Activated CD4-positive, alpha-beta T cell treated with anti-CD3 and anti-CD28 coated beads, Interleukin-2, amount 50 U/mL, for 24 hours (primary cell): ENCODE measurements around the gene PKN2.
A peak's percentile ranks its signal among the peaks of the same experiment; 100 is the strongest.

Experiments
- DNase-seq, 2 donors: peaks; one replicate each; pipeline ENCODE4 v3.0.0-alpha.2; 2020; ENCODE audit warnings: low read depth in 1 of 2, low spot score in 1 of 2

Gene PKN2

GRCh38 chr1:88731475-88732269, 47.6 kb downstream of the PKN2 start:
- no peak for DNase-seq

GRCh38 chr1:88735382-88735781, 51.3 kb downstream of the PKN2 start:
- no peak for DNase-seq

GRCh38 chr1:88735909-88736308, 51.8 kb downstream of the PKN2 start:
- no peak for DNase-seq

GRCh38 chr1:88736633-88737248, 52.7 kb downstream of the PKN2 start:
- DNase-seq, result peak in 1 of 2 donors; percentile 11

- DNase-seq, result no peak
Measured at GRCh38 chr1:88737338-88737927, 53.4 kb downstream of the PKN2 start.

GRCh38 chr1:88740784-88741183, 56.7 kb downstream of the PKN2 start:
- no peak for DNase-seq

GRCh38 chr1:88741413-88741812, 57.3 kb downstream of the PKN2 start:
- no peak for DNase-seq

GRCh38 chr1:88742531-88742930, 58.5 kb downstream of the PKN2 start:
- no peak for DNase-seq

- no peak for DNase-seq
Measured at GRCh38 chr1:88744142-88744541, 60.1 kb downstream of the PKN2 start.

- DNase-seq, result no peak
Measured at GRCh38 chr1:88746916-88747315, 62.8 kb downstream of the PKN2 start.

GRCh38 chr1:88751714-88752113, 67.6 kb downstream of the PKN2 start:
- no peak for DNase-seq

GRCh38 chr1:88753506-88753905, 69.4 kb downstream of the PKN2 start:
- no peak for DNase-seq

GRCh38 chr1:88763649-88764406, 79.8 kb downstream of the PKN2 start:
- no peak for DNase-seq

GRCh38 chr1:88768187-88768586, 84.1 kb downstream of the PKN2 start:
- DNase-seq, result no peak

GRCh38 chr1:88768816-88769215, 84.7 kb downstream of the PKN2 start:
- DNase-seq, result no peak

- DNase-seq, result no peak
Measured at GRCh38 chr1:88773540-88774150, 89.6 kb downstream of the PKN2 start.

GRCh38 chr1:88774151-88774556, 90.1 kb downstream of the PKN2 start:
- DNase-seq, result peak in 1 of 2 donors; percentile 11

GRCh38 chr1:88777604-88778149, 93.6 kb downstream of the PKN2 start:
- no peak for DNase-seq

- DNase-seq, result no peak
Measured at GRCh38 chr1:88779880-88780279, 95.8 kb downstream of the PKN2 start.

- no peak for DNase-seq
Measured at GRCh38 chr1:88780485-88780884, 96.4 kb downstream of the PKN2 start.

GRCh38 chr1:88783145-88783544, 99.1 kb downstream of the PKN2 start:
- DNase-seq, result no peak
